ENCODE measurements around the gene NUCB1.
"Not testable (repeated sequence)": the region's sequence is repeated elsewhere in the genome, so short reads cannot be mapped to it uniquely, and the experiment has no call there.

Gene NUCB1

GRCh38 chr19:48870048-48870447 is 30.1 kb upstream of the NUCB1 start:
- Histone ChIP-seq H3K79me2 (peaks cover 9% of the 10 kb centered on the region), H3K36me3 (ENCODE audit: control insufficient read depth, insufficient read depth, low read length) (no peaks in the 10 kb centered on the region), H2AFZ (no peak overlapping the region), H3K4me2 (ENCODE audit: low read length) (no peak overlapping the region), H3K9me3 (ENCODE audit: control insufficient read depth, low read length) (no peaks in the 10 kb centered on the region), H3K4me3 (ENCODE audit: low read depth, low read length) (no peak overlapping the region), H3K27ac (no peak overlapping the region), H3K9ac (no peak overlapping the region), H3K27me3 (ENCODE audit: control insufficient read depth, insufficient read depth, low read length) (no peaks in the 10 kb centered on the region), H3K4me1 (peaks cover 21% of the 10 kb centered on the region)
- TF ChIP-seq CTCF (IDR thresholded peaks at IDR 0.05), result no peak

GRCh38 chr19:48871471-48872181 is 28.5 kb upstream of the NUCB1 start:
- H3K79me2 ChIP-seq; H3K9me3 ChIP-seq (ENCODE audit: control insufficient read depth, low read length); H3K36me3 ChIP-seq (ENCODE audit: control insufficient read depth, insufficient read depth, low read length); H3K9ac ChIP-seq; H3K27me3 ChIP-seq (ENCODE audit: control insufficient read depth, insufficient read depth, low read length): not testable (repeated sequence)
- peaks cover 21% of the 10 kb centered on the region for H3K4me1 ChIP-seq
- H3K4me2 ChIP-seq (ENCODE audit: low read length), result peak overlapping the region; percentile 100
- H2AFZ ChIP-seq, result peak overlapping the region; percentile 63
- H3K27ac ChIP-seq, result peak overlapping the region; percentile 97
- H3K4me3 ChIP-seq (ENCODE audit: low read depth, low read length), result peak overlapping the region; percentile 100

GRCh38 chr19:48872182-48872883 is 27.8 kb upstream of the NUCB1 start, which contains the start of gene PPP1R15A:
Gene PPP1R15A, plus strand, starts transcription at chr19:48872421. Its CDS starts 813 bp downstream, at chr19:48873234.
- peak; percentile 17 for TF ChIP-seq CTCF (IDR thresholded peaks at IDR 0.05)
- H3K79me2 ChIP-seq, result peaks cover 9% of the 10 kb centered on the region
- peak within 1 kb of the TSS; percentile 100 for H3K4me3 ChIP-seq (ENCODE audit: low read depth, low read length)
- H3K4me1 ChIP-seq, result peaks cover 21% of the 10 kb centered on the region
- H3K27ac ChIP-seq, result peak within 1 kb of the TSS; percentile 97
- no peaks in the 10 kb centered on the region for H3K27me3 ChIP-seq (ENCODE audit: control insufficient read depth, insufficient read depth, low read length)
- peak within 1 kb of the TSS; percentile 97 for H3K9ac ChIP-seq
- peak within 1 kb of the TSS; percentile 74 for H2AFZ ChIP-seq
- H3K4me2 ChIP-seq (ENCODE audit: low read length), result peak within 1 kb of the TSS; percentile 100
- no peaks in the 10 kb centered on the region for H3K36me3 ChIP-seq (ENCODE audit: control insufficient read depth, insufficient read depth, low read length)
- H3K9me3 ChIP-seq (ENCODE audit: control insufficient read depth, low read length), result no peaks in the 10 kb centered on the region

- peak overlapping the region; percentile 100 for H3K4me2 ChIP-seq (ENCODE audit: low read length)
- no peaks in the 10 kb centered on the region for H3K36me3 ChIP-seq (ENCODE audit: control insufficient read depth, insufficient read depth, low read length)
- H3K27ac ChIP-seq, result peak overlapping the region; percentile 97
- peak overlapping the region; percentile 97 for H3K9ac ChIP-seq
- no peak for TF ChIP-seq CTCF (IDR thresholded peaks at IDR 0.05)
- H3K79me2 ChIP-seq, result peaks cover 9% of the 10 kb centered on the region
- H3K4me1 ChIP-seq, result peaks cover 21% of the 10 kb centered on the region
- peak overlapping the region; percentile 100 for H3K4me3 ChIP-seq (ENCODE audit: low read depth, low read length)
- H2AFZ ChIP-seq, result peak overlapping the region; percentile 74
- H3K9me3 ChIP-seq (ENCODE audit: control insufficient read depth, low read length), result no peaks in the 10 kb centered on the region
- H3K27me3 ChIP-seq (ENCODE audit: control insufficient read depth, insufficient read depth, low read length), result no peaks in the 10 kb centered on the region
Measured at GRCh38 chr19:48872884-48873475, 27.1 kb upstream of the NUCB1 start.
